Keratinocyte (primary cell): Measurements from ENCODE around the gene CCDC178.

ENCODE experiments used
- EZH2 ChIP-seq: IDR thresholded peaks from one replicate; pipeline ENCODE4 v1.6.1; 2012; ENCODE audit warnings: inconsistent platforms, mild to moderate bottlenecking, low read length, moderate library complexity
- TF ChIP-seq, protein P1 (sequence below), 3 experiments: IDR thresholded peaks in 1 of 3; conservative IDR thresholded peaks in 1 of 3; optimal IDR thresholded peaks in 1 of 3; 2 replicates in 2 of 3; 3 replicates in 1 of 3; pipeline versions ENCODE3 to v1.5.1; 2011; ENCODE audit warnings: low read length in 3 of 3, mild to moderate bottlenecking in 3 of 3, moderate library complexity in 2 of 3, control low read depth in 1 of 3, inconsistent platforms in 1 of 3; ENCODE audit not compliant: insufficient read depth in 2 of 3; ENCODE audit errors: extremely low read depth in 1 of 3

DNA sequence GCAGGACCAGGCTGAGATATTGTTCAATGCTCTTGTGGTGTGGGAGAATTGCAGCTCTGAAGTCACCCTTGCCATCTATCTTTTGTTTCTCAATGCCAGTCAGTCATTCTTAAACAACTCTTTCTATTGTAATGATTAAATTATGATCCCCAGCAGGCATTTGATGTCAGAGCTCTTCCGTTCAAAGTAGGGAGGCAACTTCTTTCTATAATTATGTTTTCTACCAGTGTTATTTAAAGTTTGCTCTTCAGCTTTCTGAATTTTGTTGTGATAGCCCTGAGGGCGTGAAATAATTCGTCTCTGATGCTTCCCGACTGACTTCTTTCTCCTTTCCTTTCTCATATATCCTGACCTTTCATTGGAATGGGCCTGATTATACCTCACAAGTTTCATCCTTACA, 506.3 kb downstream of the CCDC178 start:
- TF ChIP-seq, protein P1, sequence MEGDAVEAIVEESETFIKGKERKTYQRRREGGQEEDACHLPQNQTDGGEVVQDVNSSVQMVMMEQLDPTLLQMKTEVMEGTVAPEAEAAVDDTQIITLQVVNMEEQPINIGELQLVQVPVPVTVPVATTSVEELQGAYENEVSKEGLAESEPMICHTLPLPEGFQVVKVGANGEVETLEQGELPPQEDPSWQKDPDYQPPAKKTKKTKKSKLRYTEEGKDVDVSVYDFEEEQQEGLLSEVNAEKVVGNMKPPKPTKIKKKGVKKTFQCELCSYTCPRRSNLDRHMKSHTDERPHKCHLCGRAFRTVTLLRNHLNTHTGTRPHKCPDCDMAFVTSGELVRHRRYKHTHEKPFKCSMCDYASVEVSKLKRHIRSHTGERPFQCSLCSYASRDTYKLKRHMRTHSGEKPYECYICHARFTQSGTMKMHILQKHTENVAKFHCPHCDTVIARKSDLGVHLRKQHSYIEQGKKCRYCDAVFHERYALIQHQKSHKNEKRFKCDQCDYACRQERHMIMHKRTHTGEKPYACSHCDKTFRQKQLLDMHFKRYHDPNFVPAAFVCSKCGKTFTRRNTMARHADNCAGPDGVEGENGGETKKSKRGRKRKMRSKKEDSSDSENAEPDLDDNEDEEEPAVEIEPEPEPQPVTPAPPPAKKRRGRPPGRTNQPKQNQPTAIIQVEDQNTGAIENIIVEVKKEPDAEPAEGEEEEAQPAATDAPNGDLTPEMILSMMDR (optimal IDR thresholded peaks at IDR 0.05 in 1 of 3, IDR thresholded peaks at IDR 0.05 in 1 of 3, conservative IDR thresholded peaks at IDR 0.05 in 1 of 3; ENCODE audit: extremely low read depth in 1 of 3, insufficient read depth in 2 of 3, low read length in 3 of 3) = no peak
- TF ChIP-seq EZH2 = no peak
